Measurements from ENCODE around the gene BCL11A.

BCL11A gene

GRCh38 chr2:60553495-60554073, at the start of gene BCL11A:
Gene BCL11A, minus strand, starts transcription at chr2:60553654. Its CDS starts 384 bp downstream, at chr2:60553270.
- DNase-seq (ENCODE audit: low read depth in 2 of 2, low spot score in 1 of 2) = no peak

- no peak for DNase-seq (ENCODE audit: low read depth in 2 of 2, low spot score in 1 of 2)
These were observed 49.5 kb upstream of the BCL11A start for GRCh38 chr2:60602828-60603532.

- no peak for DNase-seq (ENCODE audit: low read depth in 2 of 2, low spot score in 1 of 2)
These were observed 48.9 kb upstream of the BCL11A start for GRCh38 chr2:60602388-60602787.

- DNase-seq (ENCODE audit: low read depth in 2 of 2, low spot score in 1 of 2) = no peak
These were observed 44.8 kb upstream of the BCL11A start for GRCh38 chr2:60598271-60598670.

DNA sequence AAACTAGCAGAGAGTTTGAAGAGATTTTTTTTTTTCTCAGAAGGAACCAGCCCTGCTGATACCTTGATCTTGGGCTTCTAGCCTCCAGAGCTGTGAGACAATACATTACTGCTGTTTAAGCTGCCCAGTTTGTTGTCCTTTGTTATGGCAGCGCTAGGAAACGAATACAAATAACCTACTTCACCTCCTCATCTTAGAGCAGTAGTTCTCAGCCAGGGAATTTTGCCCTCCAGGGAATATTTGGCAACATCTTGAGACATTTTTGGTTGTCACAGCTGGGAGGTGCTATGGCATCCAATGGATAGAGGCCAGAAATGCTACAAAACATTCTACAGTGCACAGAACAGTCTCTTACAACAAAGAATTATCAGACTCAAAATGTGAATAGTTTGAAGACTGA, 43.9 kb upstream of the BCL11A start:
- DNase-seq (ENCODE audit: low read depth in 2 of 2, low spot score in 1 of 2) = no peak

DNA sequence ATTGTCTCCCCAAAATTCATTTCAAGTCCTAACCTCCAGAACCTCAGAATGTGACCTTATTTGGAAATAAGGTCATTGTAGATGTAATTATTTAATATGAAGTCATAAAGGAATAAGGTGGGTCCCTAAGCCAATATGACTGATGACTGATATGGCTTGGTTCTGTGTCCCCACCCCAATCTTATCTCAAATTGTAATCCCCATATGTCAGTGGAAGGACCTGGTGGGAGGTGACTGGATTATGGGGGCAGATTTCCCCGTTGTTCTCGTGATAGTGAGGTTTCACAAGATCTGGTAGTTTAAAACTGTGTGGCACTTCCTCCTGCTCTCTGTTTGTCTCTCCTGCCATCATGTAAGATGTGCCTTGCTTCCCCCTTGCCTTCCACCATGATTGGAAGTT, 43.0 kb upstream of the BCL11A start:
- DNase-seq (ENCODE audit: low read depth in 2 of 2, low spot score in 1 of 2) = no peak

- no peak for DNase-seq (ENCODE audit: low read depth in 2 of 2, low spot score in 1 of 2)
These were observed 42.5 kb upstream of the BCL11A start for GRCh38 chr2:60595953-60596352.

- DNase-seq (ENCODE audit: low read depth in 2 of 2, low spot score in 1 of 2) = no peak
These were observed 35.6 kb upstream of the BCL11A start for GRCh38 chr2:60589104-60589503.

- DNase-seq (ENCODE audit: low read depth in 2 of 2, low spot score in 1 of 2) = no peak
These were observed 32.6 kb upstream of the BCL11A start for GRCh38 chr2:60586081-60586480.

- DNase-seq (ENCODE audit: low read depth in 2 of 2, low spot score in 1 of 2) = no peak
These were observed 31.8 kb upstream of the BCL11A start for GRCh38 chr2:60585276-60585675.

DNA sequence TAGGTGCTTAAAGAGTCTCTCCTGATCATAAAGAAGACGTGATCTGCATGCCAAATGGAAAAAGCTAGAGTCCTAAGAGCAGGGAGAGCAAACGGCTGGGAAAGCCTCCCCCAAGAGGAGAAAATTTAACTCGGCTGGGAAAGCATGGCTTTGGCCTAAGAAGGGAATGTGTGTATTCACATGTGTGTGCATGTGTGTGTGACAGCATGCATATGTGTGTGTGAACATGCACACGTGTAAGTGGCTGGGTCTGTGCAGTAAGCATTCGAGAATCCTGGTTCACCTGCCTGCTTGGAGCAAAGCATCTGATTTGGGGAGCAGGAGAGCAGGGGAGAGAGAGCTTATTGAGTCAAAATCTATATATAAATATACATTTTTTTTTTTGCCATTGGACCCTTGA, 30.1 kb upstream of the BCL11A start:
- no peak for DNase-seq (ENCODE audit: low read depth in 2 of 2, low spot score in 1 of 2)

DNA sequence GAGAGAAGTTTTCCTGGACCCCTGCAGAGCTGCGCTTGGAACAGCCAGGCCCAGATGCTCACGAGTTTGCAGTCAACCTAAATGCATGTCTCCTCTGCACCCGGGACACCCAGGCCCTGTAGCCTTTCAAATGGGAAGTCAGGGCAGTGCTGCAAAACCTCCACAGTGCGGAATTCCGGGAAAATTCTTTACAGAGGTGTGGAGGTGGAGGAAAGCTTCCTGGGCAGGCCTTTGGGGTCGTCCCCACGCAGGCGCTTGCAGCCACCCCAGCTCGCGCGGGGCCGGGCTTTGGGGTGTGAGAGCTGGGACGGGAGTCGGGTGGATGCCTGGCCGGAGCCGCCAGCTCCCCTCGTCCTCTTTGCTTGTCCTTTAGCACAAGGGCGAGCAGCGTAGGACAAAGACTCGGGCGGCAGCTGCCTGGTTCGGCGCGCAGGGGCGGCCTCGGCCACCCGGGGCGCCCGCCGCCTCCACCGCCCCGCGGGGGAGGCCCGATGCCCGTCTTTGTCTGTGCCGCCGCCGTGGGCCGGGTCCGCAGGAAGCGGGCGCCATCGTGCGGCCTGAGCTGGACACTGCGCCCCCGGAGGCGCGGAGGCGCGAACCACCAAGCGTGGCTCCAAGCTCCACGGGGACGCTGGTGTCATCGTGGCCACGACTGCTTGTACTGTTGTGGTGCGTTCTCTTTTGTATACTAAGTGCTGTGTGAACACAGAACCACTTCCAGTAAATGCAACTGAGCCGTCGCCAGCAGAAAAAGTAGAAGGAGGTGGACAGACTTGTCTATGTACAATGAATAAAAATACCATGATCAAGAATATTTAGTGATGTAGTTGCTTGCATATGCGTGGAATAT, 28.2 kb upstream of the BCL11A start:
- peak; percentile 6 to 27 for DNase-seq (ENCODE audit: low read depth in 2 of 2, low spot score in 1 of 2)

GRCh38 chr2:60577682-60578283, 24.3 kb upstream of the BCL11A start:
- no peak for DNase-seq (ENCODE audit: low read depth in 2 of 2, low spot score in 1 of 2)

DNA sequence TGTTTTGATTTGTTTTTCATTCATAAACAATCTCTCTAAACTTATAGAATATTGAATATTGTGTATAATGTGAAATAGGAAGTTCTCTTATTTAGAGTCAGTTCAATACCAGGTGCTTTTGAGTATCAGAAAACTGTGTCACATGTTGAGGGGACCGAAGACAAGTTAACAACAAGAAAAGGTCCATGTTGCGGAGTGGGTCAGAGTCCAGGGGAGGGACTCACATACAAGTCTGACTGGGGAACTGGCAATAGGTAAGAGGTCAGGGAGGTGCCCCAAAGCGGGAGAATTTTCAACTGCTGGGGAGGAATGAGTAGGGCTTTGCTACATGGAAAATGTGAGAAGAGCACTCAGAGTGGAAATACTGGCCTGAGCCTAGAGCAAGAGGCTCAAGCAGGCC, 19.8 kb upstream of the BCL11A start:
- no peak for DNase-seq (ENCODE audit: low read depth in 2 of 2, low spot score in 1 of 2)

- DNase-seq (ENCODE audit: low read depth in 2 of 2, low spot score in 1 of 2) = no peak
These were observed 16.8 kb upstream of the BCL11A start for GRCh38 chr2:60570251-60570650.

DNA sequence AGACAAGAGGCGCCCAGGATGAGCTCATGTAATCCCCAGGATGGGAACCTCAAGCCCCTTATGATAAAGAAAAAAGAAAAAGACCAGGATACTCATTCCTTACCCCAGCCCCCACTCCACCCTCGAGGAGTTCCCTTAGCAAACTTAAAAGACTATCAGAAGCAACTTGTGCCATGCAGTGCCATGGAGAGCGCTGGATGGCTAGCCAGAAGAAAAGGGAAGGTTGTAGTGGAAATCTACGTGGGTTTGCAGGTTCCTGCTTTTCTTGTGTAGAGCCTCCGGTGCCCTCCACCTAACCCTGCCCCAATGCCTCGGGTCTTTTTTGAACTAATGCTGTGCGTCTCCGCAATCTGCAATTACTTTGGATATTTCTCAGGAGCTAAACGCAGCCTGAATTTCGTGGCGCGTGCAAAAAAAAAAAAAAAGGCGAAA, 16.2 kb upstream of the BCL11A start:
- no peak for DNase-seq (ENCODE audit: low read depth in 2 of 2, low spot score in 1 of 2)

DNA sequence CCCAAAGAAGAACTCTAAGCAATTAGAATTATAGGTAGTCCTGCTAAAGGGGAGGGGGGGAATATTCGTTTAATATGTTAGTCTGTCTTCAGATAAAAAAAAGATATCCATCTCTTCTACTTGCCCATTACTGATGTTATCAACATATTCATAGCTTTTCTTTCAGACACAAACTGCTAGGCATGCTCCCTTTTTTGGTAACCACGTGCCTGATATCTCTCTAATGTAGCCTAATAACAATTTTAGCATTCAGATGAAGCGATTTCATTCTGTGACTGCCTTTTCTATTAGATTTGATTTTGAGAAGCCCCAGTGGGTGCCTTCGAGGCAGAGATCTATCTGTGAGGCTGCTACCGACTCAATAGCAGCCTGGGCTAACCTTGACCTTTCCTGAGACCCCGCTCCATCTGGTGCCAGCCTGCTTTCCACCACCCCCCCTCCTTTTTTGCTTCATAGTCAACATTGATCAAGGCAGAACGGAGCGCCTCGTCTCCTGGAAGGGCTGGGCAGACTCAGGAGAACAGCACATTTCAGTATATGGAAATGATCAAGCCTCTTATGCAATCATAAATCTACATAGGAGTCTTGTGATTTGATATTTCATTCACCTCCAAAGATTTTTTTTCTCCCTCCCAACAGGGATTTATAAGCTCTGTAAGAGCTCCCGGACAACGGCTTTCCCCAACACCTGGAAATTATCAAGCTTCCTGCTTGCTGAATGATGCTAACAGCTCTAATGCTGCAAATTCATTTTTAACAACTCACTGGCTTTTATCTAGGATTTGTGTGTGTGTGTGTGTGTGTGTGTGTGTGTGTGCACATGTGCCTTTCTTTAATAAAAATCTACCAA, 14.7 kb upstream of the BCL11A start:
- no peak for DNase-seq (ENCODE audit: low read depth in 2 of 2, low spot score in 1 of 2)

- DNase-seq (ENCODE audit: low read depth in 2 of 2, low spot score in 1 of 2) = no peak
These were observed 13.6 kb upstream of the BCL11A start for GRCh38 chr2:60567096-60567495.

GRCh38 chr2:60565472-60565871, 12.0 kb upstream of the BCL11A start:
- DNase-seq (ENCODE audit: low read depth in 2 of 2, low spot score in 1 of 2) = no peak

DNA sequence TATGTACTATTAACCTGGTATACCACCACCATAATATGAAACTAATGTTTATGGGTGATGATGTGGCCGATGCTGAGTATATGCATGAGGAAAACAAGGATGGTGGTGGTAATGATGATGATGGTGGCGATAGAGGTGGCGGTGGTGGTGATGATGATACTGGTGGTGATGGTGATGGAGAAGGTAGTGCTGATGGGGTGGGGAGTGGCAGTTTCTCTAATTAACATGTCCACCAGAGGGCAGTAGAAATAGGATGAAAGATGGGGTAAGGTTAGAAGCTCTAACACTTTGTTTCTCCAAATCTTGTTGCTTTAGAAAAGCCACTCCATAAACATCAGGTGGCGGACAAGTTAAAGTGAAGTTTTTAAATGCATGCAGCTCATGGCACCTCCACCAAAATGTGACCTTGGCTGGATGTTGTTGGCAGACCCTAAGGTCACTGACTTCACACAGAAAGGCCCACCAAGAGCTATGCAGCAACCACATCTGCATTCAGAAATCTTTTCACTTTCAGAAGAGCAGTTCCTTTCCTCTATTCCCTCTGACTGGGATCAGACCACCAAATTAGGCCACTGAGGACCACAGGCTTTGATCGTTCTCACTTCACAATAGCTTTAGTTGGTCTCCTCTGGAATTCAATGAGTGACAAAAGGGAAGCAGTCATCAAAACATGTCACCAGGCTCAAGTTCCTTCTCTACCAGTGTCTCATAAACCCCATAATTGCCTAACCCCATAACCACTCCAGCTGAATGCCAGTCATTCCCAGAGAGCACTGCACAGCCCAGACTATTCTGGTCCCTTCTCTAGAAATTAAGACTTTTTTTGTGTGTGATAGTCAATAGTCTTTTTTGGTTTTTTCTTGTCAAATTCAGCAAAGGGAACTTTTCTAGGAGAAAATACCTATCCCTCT, 7.5 kb upstream of the BCL11A start:
- no peak for DNase-seq (ENCODE audit: low read depth in 2 of 2, low spot score in 1 of 2)
